Measurements from ENCODE around the gene DNASE1L3.
A peak's percentile ranks its signal among the peaks of the same experiment; 100 is the strongest.
"Not testable (repeated sequence)": the region's sequence is repeated elsewhere in the genome, so short reads cannot be mapped to it uniquely, and the experiment has no call there.

DNASE1L3 gene

DNA sequence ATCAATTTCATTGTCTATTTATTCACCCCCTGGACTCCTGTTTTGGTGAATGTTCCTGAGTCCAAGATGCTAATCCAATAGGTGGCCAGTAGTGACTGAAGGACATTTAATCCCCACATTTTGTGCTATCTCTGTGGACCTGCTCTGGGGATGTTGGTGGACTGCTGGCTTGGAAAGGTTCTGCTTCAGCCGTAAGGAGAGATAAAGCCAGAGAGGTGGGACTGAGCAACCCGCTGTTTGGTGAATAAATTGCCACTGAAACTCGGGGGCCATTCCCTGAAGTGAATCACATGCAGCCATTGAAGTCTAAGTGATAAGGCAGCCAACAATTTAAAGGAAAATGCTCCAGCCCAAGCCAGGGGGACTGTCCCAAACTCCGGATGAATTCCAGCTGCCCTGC, 25.2 kb upstream of the DNASE1L3 start:
- DNase-seq (ENCODE audit: low read depth), result no peak

DNA sequence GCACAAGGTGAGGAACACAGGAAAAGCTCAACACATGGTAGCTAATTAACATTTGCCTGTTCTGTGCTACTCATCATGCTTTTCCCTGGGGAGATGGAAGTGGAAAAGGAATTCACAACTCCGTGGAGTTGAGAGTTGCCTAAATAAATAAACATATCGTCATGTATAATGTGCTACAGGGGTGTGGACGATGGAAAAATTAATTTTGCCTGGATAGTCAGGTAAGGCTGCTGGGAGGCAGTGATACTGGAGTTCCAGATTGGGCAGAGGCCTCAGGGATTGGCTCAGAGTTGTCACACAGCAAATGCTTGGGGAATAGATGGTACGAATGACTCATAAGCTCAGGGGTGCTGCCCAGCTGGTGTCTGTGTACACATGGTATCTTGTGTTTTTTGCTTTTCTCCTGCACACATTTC, 23.8 kb upstream of the DNASE1L3 start:
- DNase-seq (ENCODE audit: low read depth), result peak; percentile 59

DNA sequence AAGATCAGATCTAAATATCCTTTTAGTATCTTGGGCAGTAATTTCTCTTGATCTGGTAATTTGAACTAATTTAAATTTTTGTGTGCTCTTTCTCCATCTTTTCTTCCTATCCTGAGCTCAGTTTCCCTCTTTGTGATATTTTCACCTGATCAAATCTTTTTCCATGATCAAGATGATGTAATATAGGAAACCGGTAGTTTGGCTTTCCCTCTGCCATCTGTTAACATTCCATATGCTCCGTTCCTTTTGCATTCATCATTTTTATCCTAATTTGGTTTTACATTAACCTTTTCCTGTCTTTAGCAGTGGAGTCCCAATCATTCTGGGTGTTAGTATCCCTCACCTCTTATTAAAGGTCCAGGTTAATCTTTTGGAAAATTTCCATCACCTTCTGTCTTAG, 20.9 kb upstream of the DNASE1L3 start:
- no peak for DNase-seq (ENCODE audit: low read depth)

DNA sequence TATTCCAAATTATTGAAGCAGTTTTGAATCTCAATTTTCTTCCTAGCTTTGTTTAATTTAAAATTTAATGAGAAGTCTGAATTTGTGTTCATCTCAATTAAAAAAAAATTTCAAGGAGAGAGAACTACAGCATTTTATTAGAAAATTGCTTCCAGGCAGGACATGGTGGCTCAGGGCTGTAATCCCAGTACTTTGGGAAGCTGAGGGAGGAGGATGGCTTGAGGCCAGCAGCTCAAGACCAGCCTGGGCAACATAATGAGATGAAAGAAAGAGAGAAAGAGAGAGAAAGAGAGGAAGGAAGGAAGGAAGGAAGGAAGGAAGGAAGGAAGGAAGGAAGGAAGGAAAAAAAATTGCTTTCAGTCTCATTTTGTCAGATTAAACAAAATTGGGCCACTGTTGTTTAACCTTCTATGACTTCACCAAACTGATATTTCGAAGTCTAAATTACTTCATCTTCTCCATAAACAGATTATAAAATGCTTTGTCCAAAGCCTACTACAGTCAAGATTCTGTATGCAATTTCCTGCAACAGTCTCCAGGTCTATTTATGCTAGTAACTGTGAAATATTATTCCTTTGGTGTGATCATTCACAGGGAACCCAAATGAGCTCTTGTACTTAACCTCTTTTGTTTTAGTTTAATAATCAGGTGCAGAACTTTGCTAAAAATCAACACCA, 20.2 kb upstream of the DNASE1L3 start:
- no peak for DNase-seq (ENCODE audit: low read depth)

DNA sequence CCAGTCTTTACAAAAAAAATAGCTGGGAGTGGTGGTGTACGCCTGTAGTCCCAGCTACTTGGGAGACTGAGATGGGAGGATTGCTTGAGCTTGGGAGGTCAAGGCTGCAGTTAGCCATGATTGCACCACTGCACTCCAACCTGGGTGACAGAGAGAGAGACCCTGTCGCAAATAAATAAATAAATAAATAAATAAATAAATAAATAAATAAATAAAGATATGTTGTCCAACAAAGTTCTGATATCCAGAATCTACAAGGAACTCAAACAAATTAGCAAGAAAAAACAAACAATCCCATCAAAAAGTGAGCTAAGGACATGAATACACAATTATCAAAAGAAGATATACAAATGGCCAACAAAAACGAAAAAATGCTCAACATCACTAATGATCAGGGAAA, 17.2 kb upstream of the DNASE1L3 start:
- not testable (repeated sequence) for DNase-seq (ENCODE audit: low read depth)

DNA sequence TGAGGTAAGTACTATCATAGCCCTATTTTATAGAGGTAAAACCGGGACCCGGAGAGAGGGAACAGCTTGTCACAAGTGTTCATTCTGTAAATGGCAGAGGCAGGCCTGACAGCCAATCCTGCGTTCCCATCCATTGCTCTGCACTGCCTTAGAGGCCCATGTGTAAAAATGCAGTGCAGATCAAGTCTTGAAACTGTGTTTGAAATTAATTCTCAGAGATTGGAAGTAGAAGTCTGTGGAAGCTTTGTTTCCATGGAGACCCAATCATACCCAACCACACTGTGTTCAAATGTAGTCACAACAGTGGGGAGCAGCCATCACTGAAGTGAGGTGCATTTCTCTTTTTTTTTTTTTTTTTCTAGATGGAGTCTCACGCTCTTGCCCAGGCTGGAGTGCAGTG, 13.1 kb upstream of the DNASE1L3 start:
- DNase-seq (ENCODE audit: low read depth), result no peak

DNA sequence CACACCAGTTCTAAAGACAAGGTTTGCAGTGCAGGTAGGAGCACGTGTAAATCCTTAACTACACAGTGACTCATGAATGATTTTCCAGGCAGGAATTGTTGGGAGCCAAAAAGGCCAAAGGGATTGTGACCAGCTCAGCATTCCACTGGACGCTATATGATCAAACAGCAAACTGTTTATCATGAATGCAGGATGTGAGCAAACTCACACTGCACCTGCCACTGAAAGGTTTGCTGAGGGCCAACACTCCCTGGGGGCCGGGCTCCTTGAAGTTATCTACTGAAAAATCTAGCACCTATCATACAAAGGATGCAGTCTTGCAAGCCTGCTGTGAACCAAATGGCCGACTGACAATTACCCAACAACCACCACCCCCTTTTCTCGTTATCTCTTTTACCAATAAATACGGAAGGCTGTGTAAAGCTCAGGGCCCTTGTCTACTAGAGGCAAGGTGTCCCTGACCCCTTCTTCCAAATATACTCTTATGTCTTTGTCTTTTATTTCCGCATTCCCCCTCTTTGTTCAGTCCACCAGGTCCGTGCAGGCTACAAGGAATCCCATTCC, 11.5 kb upstream of the DNASE1L3 start:
- DNase-seq (ENCODE audit: low read depth), result no peak

DNA sequence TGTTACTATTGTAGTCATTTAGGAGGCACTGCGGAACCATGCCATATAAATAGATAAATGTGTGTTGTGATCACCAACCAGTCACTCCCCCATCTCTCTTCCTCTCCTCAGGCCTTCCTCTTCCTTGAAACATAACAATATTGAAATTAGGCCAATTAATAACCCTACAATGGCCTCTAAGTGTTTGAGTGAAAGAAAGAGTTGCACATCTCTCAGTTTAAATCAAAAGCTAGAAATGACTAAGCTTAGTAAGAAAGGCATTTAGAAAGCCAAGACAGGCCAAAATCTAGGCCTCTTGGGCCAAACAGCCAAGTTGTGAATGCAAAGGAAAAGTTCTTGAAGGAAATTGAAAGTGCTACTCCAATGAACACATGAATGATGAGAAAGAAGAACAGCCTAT, 8.1 kb upstream of the DNASE1L3 start:
- no peak for DNase-seq (ENCODE audit: low read depth)

DNA sequence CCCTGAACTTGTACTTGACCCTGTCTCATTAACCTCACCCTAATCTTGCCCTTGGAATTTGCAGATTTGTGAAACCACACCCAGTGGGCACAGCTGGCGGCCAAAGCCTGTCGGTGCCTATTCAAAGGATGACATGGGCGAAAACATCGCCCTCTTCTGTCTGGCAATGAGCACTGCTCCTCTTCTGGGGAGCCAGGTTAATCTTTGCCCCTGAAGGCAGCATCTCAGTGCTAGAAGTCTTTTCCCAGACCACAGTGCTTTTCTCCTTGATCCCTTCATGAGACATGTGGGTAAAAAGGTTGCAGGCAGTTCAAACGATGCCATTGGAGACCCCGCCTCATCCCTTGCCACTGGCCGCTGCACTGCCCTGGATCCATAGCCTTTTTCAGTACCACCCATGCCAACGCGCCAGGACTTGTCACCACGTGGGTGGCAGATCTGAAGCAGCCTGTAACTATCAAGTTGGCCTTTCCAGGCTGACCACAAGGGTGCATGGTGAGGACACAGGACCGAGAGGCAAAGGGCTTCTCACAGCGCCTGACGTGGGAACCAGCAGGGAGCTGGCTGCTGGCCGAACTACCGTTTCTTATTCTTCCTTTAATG, 6.5 kb upstream of the DNASE1L3 start:
- DNase-seq (ENCODE audit: low read depth), result peak; percentile 70

DNA sequence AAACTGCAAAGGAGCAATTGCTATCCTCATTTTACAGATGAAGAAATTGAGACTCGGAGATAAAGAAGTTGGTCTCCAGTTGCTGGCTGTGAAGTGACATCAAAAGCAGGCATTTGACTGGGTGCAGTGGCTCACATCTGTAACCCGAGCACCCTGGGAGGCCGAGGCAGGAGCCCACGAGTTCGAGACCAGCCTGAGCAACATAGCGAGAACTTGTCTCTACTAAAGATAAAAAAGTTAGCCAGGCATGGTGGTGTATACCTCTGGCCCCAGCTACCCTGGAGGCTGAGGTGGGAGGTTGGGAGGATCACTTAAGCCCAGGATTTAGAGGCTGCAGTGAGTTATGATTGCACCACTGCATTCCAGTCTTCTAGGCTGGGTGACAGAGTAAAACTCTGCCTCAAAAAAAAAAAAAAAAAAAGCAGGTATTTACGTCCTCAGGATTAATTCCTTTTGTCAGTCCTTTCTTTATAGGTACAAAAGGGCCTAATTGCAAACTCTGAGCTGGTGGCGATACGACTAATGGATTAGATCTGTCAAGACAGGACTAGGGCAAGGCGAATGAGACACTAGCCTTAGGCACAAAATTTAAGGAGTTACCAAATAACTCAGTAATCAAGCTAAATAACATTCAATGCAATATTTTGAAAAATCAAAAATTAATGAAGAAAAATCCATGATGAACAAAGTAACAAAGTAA, 5.9 kb upstream of the DNASE1L3 start:
- DNase-seq (ENCODE audit: low read depth), result no peak

DNA sequence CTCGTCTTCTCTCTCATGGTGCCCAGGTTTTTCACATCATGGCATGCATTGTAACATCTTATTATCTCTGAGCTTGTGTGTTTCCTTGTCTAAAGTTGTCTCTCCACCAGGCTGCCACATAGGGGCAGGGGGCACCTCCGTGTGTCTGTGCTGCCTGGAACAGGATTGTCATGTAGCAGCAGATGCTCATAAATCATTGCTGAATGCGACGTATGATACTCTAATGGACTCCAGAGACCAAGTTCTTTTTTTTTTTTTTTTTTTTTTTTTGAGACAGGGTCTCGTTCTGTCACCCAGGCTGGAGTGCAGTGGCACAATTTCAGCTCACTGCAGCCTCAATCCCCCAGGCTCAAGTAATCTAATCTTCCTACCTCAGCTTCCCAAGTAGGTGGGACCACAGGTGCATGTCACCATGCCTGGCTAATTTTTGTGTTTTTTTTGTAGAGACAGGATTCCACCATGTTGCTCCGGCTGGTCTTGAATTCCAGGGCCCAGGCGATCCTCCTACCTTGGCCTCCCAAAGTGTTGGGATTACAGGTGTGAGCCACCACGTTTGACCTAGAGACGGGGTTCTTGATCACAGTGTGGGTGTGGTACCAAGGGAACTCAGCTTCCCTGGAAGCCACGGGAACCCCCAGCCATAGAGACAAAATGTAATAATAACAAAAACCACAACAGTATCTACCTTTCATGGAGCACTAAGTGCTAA, 4.7 kb upstream of the DNASE1L3 start:
- no peak for DNase-seq (ENCODE audit: low read depth)

DNA sequence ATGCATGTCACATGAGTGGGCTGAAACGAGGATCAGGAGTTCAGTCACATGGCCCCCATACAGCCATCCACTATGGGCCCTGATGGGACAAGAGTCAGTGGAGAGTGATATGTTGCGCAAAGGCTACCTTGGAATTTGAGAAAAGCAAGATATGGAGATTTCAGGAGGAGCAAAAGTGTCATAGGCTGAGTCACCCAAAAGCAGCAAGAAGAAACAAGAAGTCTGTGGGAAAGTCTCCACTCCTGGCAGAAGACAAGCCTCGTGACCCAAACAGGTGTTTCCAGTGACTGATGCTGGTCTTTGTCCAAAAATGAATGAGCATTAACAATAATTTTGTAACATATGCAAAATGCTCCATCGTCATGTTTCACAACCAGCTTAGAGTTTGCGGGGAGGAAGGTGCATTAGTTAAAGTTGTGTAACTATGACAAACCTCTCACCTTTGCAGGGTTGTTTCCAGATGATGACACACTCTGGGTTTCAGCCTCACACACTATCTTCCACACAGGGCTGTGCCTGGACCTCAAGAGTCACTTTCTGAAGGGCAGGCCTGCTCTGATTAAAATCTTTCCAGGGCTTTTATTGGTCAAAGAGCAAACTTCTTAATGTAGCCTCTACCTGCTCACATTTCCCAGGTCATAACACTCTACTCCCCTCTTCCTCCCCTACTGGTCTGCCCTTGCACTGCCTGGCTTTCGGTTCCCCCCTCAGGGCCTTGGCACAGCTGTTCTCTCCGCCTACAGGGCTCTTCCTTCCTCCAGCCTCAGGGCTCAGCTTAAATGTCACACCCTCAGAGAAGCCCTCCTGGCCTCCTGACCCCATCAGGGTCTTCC, 3.9 kb upstream of the DNASE1L3 start:
- peak; percentile 59 for DNase-seq (ENCODE audit: low read depth)

DNA sequence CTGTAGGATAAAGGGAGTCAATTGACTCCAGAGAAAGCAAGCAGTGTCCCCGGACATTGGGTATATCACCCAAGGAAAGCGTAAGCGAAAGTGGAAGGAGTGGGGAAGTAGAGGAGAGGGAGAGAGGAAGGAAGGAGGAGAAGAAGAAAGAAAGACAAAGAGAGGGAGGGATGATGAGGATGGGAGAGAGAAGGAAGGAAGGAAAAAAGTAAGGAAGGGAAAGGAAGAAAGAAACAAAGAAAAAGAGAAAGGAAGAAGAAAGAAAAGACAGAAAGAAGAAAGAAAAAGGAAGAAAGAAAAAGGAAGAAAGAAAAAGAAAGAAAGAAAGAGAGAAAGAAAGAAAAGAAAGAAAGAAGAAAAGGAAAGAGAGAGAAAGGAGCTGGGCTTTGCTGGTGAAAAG, 839 bp downstream of the DNASE1L3 start:
- DNase-seq (ENCODE audit: low read depth), result no peak

DNA sequence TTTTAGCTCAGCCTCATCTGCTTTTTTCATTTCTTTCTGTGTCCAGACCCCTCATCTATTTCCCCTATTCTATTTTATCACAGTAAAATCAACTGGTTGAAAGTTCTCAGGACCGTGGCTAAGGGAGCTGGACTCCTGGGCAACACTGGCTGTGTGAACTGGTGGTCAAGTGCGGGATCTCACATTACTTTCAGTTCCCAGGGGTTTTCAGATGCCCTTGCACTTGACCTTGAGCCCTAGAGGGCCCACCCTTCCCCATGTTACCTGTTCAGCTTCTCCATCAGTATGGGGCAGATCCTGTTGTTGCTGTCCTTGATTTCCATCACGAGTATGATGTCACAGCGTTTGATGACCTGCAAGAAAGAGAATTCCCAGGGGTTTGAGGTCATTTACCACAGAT, 2.8 kb downstream of the DNASE1L3 start:
- DNase-seq (ENCODE audit: low read depth), result no peak

DNA sequence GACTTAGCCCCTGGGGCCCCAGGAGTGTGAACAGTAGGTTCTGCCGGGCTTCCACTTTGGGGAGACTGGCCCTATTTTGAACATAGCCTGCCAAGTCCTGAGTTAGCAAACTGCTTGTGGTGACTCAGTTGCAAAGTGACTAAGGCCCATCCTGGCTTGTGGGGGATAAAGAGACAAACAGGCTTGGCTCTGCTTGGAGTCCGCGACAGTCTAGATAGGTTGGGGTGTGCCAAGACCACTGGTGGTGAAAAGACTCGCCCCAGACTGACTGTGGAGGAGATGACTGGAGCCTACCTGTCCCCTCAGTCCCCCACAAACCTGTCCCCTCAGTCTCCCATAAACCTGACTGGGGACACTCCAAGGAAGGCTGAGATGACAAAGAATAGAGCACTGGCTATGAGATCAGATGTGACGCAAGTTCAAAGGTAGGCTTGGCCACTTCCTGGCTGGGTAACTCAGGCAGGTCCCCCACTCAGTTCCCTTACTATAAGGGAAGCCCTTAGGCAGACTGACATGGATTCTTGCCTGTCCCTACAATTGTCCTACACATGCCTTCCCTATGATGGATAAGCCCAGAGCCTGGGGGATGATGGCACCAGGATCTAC, 4.3 kb downstream of the DNASE1L3 start:
- DNase-seq (ENCODE audit: low read depth), result peak; percentile 75

DNA sequence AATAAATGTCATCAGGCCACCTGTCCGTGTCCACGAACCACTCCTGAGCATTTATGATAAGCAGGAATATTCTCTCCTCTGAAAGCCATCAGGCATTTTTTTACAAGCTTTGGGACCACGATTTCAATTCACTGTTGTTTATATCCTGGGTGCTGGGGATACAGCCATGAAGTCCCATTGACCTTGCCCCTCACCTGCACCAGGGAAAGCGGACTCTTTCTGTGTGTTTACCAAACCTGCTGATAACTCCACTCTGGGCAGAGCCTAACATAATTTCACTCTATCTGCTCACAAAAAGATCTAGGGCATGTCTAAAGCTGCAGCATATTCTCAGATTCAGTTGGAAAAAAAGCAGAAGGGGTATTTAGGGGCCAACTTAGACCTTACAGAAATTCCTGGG, 4.8 kb downstream of the DNASE1L3 start:
- no peak for DNase-seq (ENCODE audit: low read depth)

DNA sequence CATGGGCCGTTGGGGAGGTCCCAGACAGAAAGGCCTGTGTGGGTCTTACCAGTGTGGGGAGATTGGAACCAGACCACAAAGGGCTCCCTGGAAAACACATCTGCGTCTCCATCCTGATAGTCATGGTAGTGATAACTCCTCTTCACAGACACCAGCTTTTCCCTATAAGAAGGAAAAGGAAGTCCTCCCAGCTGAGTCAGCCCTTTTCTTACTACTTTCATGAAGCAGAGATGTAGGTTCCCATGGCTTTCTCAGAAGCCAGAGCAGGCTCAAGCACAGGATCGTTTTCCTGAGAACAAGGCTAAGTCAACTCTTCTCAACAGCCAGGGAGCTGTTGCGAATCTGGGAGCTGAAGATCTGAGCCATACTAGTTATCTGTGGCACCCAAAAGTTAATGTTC, 6.1 kb downstream of the DNASE1L3 start:
- DNase-seq (ENCODE audit: low read depth), result no peak

DNA sequence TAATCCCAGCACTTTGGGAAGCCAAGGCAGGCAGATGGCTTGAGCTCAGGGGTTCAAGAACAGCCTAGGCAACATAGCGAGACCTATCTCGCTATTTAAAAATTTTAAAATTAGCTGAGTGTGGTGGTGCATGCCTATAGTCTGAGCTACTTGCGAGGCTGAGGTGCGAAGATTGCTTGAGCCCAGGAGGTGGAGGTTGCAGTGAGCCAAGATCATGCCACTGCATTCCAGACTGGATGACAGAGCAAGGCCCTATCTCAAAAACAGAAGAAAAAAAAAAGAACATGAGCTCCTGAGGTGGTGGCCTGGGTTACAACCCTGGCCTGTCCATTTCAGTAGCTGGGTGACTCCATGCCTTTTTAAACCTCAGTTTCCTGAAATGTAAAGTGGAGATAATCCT, 7.2 kb downstream of the DNASE1L3 start:
- peak; percentile 37 for DNase-seq (ENCODE audit: low read depth)

DNA sequence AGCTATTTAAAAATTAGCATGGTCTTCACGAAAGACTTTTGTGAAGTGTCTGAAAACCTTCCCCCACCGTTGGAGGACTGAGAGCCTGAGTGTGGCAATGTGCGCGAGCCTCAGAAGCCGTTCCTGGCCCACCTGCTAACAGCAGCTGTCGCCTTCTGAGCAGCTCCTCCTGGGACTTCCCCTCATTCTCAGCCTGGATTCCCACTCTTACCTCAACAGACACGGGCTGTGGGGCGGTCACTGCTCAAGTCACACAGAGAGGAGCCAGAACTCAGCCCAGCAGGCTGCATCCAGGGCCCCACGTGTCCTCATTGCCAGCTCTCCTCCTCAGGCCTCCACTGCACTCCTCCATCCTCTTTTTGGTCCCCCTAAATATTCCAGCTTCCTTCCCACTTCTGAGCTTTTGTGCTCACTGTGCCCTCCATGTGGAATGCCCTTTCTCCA, 7.8 kb downstream of the DNASE1L3 start:
- no peak for DNase-seq (ENCODE audit: low read depth)

DNA sequence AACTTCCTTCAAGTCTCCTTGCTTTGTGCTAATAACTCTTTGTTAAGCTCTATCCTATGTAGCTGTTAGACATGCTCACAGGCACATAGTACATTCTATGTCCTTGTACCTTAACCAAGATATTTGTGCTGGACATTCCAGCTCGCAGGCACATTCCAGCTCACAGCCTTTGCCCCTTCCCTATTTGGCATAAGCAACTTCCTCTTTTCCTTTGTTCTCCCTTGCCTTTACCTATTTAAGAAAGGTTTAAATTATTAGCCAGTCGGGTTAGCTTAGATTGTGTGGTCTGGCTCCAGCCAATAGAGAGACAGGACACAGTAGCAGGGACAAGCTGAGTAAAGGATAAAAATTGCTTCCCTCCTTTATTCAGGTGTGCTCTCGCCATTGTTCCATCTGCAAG, 9.3 kb downstream of the DNASE1L3 start:
- not testable (repeated sequence) for DNase-seq (ENCODE audit: low read depth)

DNA sequence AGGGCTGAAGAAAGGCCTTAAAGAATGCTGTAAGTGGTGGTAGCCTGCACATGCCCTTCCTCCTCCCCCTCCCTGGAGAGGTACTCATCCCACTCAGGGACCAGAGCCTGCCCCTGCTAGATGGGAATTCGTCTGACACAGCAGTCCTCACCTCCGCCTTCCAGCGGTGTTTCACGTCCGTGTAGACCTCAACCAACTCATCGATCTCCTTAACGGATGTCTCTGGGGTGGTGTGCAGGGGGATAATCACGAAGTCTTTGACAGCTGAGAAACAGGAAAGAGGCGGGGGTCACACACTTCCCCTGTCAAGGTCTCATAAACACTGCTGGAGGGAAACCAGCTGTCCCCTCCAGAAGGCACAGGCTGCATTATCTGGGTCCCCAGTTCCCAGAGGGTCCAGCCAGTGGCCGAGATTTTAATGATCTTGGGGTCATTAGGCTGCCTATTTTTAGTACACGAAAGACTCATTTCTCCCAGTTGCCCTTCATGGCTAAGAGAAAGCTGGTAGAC, 9.9 kb downstream of the DNASE1L3 start:
- DNase-seq (ENCODE audit: low read depth), result no peak
